Dedifferentiated amniotic fluid mesenchymal stem cell (primary cell): ENCODE results near the gene LMTK2.

ENCODE experiments used
- DNase-seq: peaks from one replicate; pipeline ENCODE4 v3.0.0-alpha.2; 2016; ENCODE audit errors: extremely low spot score

The LMTK2 gene

GRCh38 chr7:98203261-98203963 is 96.8 kb downstream of the LMTK2 start:
- DNase-seq, result no peak

DNA sequence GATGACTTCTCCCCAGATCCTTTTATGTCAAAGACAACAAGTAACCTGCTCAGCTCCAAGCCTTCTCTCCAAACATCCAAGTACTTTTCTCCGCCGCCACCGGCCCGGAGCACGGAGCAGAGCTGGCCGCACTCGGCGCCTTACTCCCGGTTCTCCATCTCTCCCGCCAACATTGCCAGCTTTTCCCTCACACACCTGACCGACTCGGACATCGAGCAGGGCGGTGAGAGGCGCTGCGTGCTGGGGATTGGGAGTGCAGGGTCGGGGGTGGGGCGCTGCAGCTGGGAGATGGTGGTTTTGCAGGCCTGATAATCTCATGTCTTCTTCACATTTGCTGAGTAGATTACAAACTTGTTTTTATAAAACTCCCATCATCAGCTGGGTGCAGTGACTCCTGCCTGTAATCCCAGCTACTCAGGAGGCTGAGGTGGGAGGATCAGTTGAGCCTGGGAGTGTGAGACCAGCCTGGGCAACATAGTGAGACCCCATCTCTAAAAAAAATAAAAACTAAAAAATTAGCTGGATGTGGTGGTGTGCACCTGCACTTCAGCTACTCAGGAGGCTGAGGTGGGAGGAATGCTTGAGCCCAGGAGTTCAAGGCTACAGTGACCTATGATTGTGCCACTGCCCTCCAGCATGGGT is 97.4 kb downstream of the LMTK2 start:
- no peak for DNase-seq

DNA sequence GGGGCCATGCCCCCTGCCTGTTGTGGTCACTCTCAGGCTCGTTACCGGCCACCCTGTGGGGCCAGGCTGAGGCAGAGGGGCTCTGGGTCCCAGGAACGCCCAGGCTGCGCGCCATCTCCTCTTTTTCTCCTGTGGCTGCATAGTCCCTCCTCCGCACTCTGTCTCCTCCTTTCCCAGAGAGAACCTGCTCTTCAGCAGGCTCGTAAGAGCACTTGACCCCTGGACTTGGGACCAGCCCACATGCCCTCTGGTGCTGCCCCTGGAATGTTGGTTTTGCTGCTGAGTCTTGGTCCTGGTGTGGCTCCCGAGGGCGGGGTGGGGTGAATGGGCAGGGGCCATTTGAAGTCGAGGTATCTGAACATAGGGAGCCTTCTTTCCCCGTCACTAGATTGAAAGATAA is 98.0 kb downstream of the LMTK2 start:
- no peak for DNase-seq

- DNase-seq, result no peak
Measured at GRCh38 chr7:98205162-98205845, 98.6 kb downstream of the LMTK2 start.

GRCh38 chr7:98206451-98207330 is 100.0 kb downstream of the LMTK2 start:
- no peak for DNase-seq

DNA sequence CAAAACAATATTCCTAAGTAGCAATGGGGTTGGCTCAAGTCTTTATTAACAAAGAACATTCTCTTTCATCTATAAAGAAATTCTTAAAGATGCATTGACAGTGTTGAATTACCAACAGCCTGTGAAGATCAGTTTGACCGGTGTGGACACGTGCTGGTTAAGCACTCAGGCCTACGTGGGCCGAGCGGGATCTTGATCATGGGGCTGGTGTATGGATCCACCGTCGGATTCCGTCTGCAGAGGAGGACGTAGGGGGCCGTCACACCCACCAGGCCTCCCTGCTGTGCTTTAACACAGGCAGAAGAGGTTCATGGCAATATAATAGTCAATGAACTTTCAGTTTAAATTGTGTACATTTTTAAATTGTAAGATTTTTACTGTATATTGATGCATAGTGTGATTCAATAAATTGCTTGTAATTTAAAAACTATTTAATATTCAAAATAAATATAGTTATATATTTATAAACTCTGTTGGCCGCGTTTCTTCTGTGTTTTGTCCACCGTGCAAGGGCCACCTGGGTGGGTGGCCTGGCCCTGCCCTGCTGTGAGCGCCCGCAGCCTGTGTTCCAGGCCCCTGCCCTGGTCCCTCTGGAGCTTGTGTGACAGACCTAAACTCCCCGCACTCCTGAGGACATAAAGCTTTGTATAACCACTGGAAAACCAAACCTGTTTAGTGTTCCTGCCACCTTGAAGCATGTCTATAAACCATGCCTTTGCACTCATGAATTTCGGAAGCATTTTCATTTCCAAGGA is 102.7 kb downstream of the LMTK2 start:
- no peak for DNase-seq

GRCh38 chr7:98210513-98211220 is 104.0 kb downstream of the LMTK2 start:
- no peak for DNase-seq

DNA sequence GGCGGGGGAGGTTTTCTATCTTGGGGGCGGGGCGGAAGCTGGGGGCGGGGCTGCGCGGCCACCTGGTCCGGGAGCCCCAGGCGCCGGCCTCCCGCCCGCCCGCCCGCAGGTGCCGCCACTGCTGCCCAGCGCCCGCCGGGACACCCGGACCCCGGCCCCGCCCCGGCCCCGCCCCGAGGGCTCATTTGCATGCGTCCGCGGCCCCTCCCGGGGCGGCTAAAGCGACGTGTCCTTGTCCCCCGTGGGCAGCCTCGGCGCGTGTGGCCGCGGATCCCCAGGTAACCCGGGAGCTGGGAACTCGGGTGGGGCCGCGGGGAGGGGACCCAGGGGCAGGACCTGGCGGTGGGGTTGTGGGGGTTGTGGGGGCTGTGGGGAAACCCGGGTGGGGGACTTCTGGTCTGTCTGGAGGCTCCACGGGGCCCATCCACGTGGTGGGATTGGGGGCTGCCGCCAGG is 104.6 kb downstream of the LMTK2 start, which contains the start of gene BHLHA15:
BHLHA15 (plus strand) TSS at position 219 of the 455 bp plus-strand sequence. CDS start 871 bp downstream, outside the sequence.
- DNase-seq, result no peak

DNA sequence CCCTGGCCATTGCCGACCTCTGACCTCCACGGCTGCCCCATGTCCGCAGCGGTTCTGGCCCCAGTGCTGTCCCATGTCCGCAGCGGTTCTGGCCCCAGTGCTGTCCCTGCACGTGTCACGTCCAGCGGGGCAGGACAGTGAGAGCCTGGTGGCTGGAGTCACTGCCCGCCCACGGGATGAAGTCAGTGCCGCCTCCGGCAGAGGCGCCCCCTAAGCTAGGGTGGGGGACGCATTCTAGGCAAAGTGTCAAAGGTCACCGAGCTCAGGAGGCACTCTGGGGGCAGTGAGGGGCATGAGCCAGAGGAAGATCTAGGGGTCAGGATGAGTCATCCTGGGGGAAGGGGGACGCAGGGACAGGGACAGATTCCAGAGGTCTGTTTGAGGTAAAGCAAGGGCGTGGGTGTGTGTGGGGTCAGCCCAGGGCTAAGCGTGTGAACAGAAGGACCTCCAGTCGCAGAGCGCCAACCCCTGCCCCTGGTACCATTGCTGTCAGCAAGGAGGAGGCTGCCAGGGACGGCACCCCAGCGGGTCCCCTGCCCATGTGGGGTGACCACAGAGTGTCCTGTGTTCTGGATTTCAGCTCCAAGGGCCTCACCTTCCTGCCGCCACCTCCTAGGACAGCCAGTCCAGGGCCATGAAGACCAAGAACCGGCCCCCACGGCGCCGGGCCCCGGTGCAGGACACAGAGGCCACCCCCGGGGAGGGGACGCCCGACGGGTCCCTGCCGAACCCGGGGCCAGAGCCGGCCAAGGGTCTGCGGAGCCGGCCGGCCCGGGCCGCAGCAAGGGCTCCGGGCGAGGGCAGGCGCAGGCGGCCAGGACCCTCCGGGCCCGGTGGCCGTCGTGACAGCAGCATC is 105.2 kb downstream of the LMTK2 start:
- DNase-seq, result no peak

- no peak for DNase-seq
Measured at GRCh38 chr7:98212532-98213041, 105.9 kb downstream of the LMTK2 start.

GRCh38 chr7:98213296-98213887 is 106.7 kb downstream of the LMTK2 start:
- no peak for DNase-seq

- DNase-seq, result no peak
Measured at GRCh38 chr7:98213888-98214810, 107.5 kb downstream of the LMTK2 start.

GRCh38 chr7:98214811-98215321 is 108.2 kb downstream of the LMTK2 start:
- DNase-seq, result no peak

DNA sequence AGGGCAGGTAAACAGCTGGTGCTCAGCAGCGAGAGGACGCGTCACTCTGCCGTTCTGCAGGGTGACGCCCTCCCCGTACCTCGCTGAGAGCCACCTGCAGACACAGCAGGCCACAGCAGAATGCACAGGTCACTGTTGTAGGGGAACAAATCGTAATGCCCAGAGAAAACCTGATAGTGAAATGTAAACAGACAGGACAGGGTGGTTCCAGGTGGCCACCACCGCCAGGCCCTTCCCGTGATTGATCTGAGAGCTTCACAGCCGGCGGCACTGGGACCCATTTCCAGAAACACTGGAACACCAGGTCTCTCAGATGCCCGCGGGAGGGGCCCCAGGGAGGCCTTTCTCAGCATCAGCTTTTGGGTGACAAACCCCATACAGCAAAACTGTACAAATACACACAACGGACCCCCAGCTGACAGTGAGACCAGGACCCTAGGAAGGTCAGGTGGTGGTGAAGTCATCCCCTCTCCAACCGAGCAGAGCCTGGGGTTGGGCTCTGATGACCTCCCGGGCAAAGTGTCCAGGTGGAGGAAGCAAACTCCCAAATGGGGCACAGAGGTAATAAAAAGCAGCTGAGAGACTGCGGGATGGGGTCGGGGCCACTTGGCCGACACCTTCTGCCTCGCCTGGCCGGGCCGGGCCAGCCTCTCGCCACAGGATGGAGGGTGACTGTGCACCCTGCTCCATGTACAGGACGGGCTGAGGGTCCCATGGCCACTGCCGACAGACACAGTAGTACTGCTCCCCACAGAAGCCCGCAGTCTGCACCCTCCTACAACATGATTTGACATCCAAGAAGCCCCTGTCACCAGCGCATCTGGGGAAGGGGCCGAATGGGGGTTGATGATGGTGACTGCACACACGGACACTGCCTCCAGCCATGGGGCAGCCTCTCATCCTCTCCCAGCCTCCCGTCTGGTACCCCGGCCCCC is 109.2 kb downstream of the LMTK2 start:
- DNase-seq, result no peak

DNA sequence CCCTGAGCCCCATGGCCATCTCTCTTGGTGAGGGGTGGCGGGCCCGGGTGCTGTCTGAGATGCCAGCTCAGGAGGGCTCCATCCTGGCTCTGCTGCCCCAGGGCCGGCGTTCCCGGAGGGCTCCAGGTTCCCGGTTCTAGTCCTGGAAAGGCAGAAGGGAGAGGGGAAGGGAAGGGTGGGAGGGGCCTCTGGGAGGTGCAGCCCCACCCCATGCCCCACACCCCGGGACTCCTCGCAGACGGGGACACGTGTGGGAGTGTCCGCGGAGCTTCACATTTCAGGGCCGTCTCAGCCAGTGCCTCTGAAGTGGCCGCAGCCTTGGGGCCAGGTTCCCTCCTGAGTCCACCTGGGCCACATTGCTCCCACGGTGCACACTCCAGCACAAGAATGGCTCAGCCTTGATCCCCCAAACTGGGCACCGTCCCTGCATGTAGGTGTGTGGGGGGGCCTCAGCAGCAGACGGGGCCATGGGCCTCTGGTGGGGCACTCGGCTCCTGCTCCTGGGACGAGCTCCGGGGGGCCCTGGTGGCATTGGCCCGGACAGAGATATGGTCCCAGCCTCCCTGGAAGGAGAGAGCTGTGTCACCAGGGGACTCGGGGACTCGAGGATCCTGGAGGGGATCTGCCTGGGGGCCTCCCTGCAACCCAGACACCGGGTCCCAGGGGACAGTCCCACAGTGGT is 110.4 kb downstream of the LMTK2 start:
- no peak for DNase-seq
